Mucosa of descending colon (tissue), 3 donors: Measurements from ENCODE around the gene EIF2B4. TPM values are rescaled to one million over a fixed set of nuclear protein-coding genes. Genes with fewer than 3 reads are reported as not detected.

ENCODE experiments used
- ATAC-seq: fragments of 200-7000 bp; cut with Tn5 transposase; one replicate; pipeline ENCODE4 v1.9.1; 2020; ENCODE audit warnings: mild to moderate bottlenecking, moderate library complexity
- DNase-seq, 3 donors: peaks; one replicate each; pipeline ENCODE4 v3.0.0-alpha.2; 2020
- H3K36me3 ChIP-seq: fragments of 200-600 bp; one replicate; pipeline ENCODE4 v1.8.0; 2021; ENCODE audit warnings: low read depth, mild to moderate bottlenecking
- H3K4me1 ChIP-seq: fragments of 200-600 bp; one replicate; pipeline ENCODE4 v1.8.0; 2021; ENCODE audit warnings: low read depth, mild to moderate bottlenecking
- H3K4me3 ChIP-seq: fragments of 200-600 bp; one replicate; pipeline ENCODE4 v1.8.0; 2021; ENCODE audit warnings: mild to moderate bottlenecking
- H3K9me3 ChIP-seq: fragments of 200-600 bp; one replicate; pipeline ENCODE4 v1.8.0; 2021; ENCODE audit warnings: mild to moderate bottlenecking
- intact Hi-C, 2 donors: fragments of 100-400 bp; cut with DNase I in 1 of 2; cut with micrococcal nuclease in 1 of 2; formaldehyde crosslinking; loops; one replicate each; pipeline versions ENCODE4 v1.11.0 to v1.11.1; 2022; cut with DNase I, micrococcal nuclease
- total RNA-seq, 3 donors: library from RNA; stranded (reverse); fragmentation: NEBNext Ultra II Directional in 2 of 3; extraction: Animal tissue kit (Norgen Biotek cat#: 25700) in 2 of 3; gene quantifications; one replicate each; pipeline versions ENCODE4 v1.2.1 to v1.2.4, GENCODE V29; 2021 to 2023
- TF ChIP-seq, protein P1 (sequence below): fragments of 200-600 bp; IDR thresholded peaks from one replicate; pipeline ENCODE4 v1.8.0; 2022; ENCODE audit warnings: antibody characterized with exemption, mild to moderate bottlenecking
- donor health status: DM: no; HTN: no; CAD: no; lungs with moderate emphysema.
- donor health status: DM: no; HTN: no; CAD: no.
- donor health status: DM: no; HTN: yes; CAD: no.

Gene EIF2B4
- total RNA-seq, 3 donors from 2014 or later = 31.4 to 59.9 (median 34.0) TPM

- DNase-seq = no peak
- no peaks in the 10 kb centered on the region for H3K36me3 ChIP-seq
- intact Hi-C loops = no loop called here
- no peaks in the 10 kb centered on the region for H3K4me1 ChIP-seq
- no peaks in the 10 kb centered on the region for H3K9me3 ChIP-seq
- H3K4me3 ChIP-seq = no peak overlapping the region
- TF ChIP-seq, protein P1, sequence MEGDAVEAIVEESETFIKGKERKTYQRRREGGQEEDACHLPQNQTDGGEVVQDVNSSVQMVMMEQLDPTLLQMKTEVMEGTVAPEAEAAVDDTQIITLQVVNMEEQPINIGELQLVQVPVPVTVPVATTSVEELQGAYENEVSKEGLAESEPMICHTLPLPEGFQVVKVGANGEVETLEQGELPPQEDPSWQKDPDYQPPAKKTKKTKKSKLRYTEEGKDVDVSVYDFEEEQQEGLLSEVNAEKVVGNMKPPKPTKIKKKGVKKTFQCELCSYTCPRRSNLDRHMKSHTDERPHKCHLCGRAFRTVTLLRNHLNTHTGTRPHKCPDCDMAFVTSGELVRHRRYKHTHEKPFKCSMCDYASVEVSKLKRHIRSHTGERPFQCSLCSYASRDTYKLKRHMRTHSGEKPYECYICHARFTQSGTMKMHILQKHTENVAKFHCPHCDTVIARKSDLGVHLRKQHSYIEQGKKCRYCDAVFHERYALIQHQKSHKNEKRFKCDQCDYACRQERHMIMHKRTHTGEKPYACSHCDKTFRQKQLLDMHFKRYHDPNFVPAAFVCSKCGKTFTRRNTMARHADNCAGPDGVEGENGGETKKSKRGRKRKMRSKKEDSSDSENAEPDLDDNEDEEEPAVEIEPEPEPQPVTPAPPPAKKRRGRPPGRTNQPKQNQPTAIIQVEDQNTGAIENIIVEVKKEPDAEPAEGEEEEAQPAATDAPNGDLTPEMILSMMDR = no peak
- ATAC-seq = no peak
These were observed 20.9 kb upstream of the EIF2B4 start for GRCh38 chr2:27390822-27391679.

DNA sequence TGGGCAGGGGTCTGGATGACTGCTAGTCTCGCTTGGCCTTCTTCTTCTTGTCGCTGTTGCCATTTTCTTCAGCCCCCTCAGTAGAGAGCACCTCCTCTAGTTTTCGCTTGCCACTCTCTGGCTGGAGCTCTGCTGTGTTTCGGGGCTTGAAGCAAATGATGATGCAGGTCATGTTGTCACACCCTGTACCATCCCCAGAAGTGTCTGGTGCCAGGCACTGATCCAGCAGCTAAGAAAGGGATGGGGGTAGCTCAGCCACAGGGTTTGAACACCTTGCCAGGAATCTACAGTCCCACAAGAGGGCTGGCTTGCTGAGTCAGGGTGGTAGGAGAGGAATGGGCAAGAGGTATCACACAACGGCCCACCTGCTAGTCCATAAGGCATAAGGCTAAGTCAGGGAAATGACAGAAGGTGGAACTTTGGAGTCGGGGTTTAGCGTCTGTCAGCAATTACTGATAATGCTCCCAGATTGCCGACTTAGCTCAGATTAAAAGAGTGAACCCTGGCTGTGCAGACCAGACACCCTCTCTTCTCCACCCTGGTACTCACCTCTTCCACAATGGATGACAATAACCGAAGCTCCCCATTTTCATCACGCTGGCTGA is 11.5 kb upstream of the EIF2B4 start:
- Histone ChIP-seq H3K4me3 (no peak overlapping the region), H3K4me1 (peaks cover 19% of the 10 kb centered on the region), H3K36me3 (peaks cover under 1% of the 10 kb centered on the region), H3K9me3 (no peaks in the 10 kb centered on the region)
- ATAC-seq = no peak
- intact Hi-C loops = no loop called here
- TF ChIP-seq, protein P1 = no peak
- DNase-seq = no peak

- peak; percentile 92 for ATAC-seq
- no peaks in the 10 kb centered on the region for H3K9me3 ChIP-seq
- intact Hi-C loops = no loop called here
- H3K4me1 ChIP-seq = peaks cover 19% of the 10 kb centered on the region
- peak; percentile 96 to 98 (median 97) for DNase-seq
- TF ChIP-seq, protein P1 = no peak
- peaks cover 6% of the 10 kb centered on the region for H3K36me3 ChIP-seq
- peak within 1 kb of the TSS; percentile 44 for H3K4me3 ChIP-seq
These were observed 10.7 kb upstream of the EIF2B4 start, which contains the start of gene ZNF513 for GRCh38 chr2:27380626-27381545. Gene ZNF513 (minus strand): TSS chr2:27380734. CDS start chr2:27380526, 208 bp downstream.

- Histone ChIP-seq H3K4me3 (peak overlapping the region; percentile 44), H3K36me3 (peaks cover 6% of the 10 kb centered on the region), H3K4me1 (peaks cover 19% of the 10 kb centered on the region), H3K9me3 (no peaks in the 10 kb centered on the region)
- DNase-seq (peak; percentile 56 to 86 (median 75)), ATAC-seq (peak; percentile 58)
- TF ChIP-seq, protein P1 = no peak
- intact Hi-C loops = no loop called here
These were observed 9.9 kb upstream of the EIF2B4 start for GRCh38 chr2:27379836-27380625.
